GM12874 (cell line): Measurements from ENCODE around the gene EVI2B.

Source experiments
- TF ChIP-seq, protein P1 (sequence below): IDR thresholded peaks from 2 replicates; pipeline ENCODE4 v1.5.1; 2011; ENCODE audit warnings: low read depth, mild to moderate bottlenecking, control low read depth, low read length, moderate library complexity; ENCODE audit not compliant: insufficient read depth

Gene EVI2B

DNA sequence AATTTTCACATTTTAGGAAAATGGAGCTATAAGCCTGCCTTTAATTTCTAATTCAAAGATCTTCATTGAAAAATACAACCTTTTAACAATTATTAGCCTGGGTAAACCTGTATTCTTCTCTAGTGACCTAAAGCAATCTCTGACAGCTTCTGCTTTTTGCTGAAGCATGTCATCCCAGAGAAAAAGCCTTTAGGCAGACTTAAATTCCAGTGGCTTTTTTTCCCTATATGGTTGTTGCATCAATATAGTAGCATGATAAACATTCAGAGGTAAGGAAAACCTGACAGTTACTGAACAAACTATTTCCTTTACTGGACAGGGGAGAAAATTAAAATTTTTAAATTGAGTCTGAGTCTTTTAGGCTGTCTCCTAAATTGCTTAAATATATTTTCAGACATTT, 15.4 kb upstream of the EVI2B start:
- TF ChIP-seq, protein P1, sequence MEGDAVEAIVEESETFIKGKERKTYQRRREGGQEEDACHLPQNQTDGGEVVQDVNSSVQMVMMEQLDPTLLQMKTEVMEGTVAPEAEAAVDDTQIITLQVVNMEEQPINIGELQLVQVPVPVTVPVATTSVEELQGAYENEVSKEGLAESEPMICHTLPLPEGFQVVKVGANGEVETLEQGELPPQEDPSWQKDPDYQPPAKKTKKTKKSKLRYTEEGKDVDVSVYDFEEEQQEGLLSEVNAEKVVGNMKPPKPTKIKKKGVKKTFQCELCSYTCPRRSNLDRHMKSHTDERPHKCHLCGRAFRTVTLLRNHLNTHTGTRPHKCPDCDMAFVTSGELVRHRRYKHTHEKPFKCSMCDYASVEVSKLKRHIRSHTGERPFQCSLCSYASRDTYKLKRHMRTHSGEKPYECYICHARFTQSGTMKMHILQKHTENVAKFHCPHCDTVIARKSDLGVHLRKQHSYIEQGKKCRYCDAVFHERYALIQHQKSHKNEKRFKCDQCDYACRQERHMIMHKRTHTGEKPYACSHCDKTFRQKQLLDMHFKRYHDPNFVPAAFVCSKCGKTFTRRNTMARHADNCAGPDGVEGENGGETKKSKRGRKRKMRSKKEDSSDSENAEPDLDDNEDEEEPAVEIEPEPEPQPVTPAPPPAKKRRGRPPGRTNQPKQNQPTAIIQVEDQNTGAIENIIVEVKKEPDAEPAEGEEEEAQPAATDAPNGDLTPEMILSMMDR = no peak

GRCh38 chr17:31328160-31328535, 14.3 kb upstream of the EVI2B start:
- TF ChIP-seq, protein P1 = no peak

DNA sequence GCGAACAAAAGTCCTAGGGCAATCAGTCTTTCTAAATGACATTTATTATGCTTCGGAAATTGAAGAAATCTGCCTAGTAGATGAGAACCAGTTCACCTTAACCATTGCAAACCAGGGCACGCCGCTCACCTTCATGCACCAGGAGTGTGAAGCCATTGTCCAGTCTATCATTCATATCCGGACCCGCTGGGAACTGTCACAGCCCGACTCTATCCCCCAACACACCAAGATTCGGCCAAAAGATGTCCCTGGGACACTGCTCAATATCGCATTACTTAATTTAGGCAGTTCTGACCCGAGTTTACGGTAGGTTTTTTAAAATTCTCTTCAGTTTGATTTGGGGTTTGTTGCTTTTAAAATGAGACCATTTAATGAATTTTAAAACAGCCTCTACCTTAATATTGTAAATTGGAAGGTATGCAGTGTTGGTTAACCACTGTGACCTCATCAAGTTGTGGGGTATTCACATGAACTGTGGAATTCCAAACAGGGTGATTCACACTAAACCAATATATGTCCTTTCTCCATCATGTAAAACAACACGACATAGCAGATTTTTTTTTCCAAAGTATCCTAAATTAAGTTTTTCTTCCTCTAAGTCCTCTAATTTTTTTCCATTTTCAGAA, 13.8 kb upstream of the EVI2B start:
- TF ChIP-seq, protein P1 = no peak

DNA sequence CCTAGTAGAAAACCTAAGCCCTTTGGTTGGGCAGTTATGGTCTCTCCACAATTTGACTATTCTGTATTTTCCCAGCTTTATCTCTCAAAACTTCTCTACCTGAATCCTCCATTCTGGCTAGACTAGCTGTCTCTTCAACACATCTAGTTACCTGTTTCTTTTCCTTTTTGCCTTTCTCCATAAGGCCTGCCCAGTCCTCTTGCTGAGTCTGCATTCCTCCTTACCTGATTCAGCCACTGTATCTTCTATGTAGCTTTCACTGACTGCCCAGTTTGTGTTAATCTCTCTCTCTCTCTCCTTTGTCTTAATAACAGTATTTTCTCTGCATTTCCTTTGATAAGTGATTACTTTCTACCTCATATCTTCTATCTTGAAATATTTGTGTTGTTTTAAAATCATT, 9.7 kb upstream of the EVI2B start:
- TF ChIP-seq, protein P1 = no peak

DNA sequence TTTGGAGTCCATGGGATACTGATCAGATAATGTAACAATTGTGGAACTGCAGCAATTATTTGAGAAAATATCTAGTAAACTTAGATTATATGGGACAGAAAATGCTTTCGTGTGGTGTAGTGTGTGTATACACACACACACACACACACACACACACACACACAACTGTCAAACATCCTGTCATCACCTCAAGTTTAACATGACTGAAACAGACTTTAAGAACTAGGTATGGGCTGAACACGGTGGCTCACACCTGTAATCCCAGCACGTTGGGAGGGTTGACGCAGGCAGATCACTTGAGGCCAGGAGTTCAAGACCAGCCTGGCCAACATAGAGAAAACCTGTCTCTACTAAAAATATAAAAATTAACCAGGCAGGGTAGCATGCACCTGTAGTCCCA, 8.1 kb upstream of the EVI2B start:
- TF ChIP-seq, protein P1 = no peak

DNA sequence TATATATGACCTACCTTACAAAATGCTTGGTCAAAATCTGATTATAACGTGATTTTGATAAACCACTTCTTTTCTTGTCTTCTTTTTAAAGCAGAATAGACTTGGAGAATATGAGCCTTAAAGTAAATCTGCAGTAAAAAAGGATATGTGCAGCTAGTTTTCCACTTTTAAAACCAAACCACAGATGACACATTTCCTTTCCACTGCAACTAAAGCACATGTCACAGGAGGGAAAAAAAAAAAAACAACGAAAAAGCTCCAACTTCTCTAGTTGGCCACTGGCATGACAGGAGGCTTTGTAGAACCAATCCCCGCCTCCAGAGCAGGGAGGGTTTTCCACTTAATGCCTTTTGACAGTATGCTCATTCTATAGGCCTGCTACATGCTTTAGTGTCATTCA, 7.6 kb upstream of the EVI2B start, which contains the start of gene EVI2A:
Gene EVI2A, minus strand, starts transcription at position 142 of the 400 bp plus-strand sequence. CDS start 2,609 bp downstream, outside the sequence.
- TF ChIP-seq, protein P1 = no peak

GRCh38 chr17:31320791-31321190, 6.9 kb upstream of the EVI2B start:
- TF ChIP-seq, protein P1 = no peak
